GM18907 (cell line): Measurements from ENCODE around the gene ATP13A3.
"Not testable (repeated sequence)": the region's sequence is repeated elsewhere in the genome, so short reads cannot be mapped to it uniquely, and the experiment has no call there.

ENCODE experiments used
- ATAC-seq: cut with Tn5 transposase; IDR thresholded peaks from one replicate; pipeline ENCODE4 v1.9.1; 2021; ENCODE audit warnings: mild to moderate bottlenecking, moderate library complexity; ENCODE audit not compliant: unreplicated experiment

The ATP13A3 gene

DNA sequence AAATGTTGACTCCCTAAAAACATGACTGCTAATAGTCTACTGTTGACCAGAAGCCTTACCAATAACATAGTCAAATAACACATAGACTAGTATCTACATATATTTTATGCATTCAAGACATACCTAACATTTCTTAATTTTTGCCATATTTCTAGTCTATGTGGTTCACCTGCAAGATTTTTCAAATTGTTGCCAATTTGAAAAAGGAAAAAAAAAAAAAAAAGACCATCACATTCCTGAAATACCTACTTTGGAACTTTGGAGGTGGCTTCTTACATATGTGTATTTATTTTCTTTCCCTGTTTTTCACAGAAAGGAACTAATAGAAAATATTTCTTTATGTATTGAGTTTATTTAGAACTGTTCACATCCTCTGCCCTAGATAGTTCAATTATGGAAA lies 13.4 kb upstream of the ATP13A3 start:
- ATAC-seq, result no peak

DNA sequence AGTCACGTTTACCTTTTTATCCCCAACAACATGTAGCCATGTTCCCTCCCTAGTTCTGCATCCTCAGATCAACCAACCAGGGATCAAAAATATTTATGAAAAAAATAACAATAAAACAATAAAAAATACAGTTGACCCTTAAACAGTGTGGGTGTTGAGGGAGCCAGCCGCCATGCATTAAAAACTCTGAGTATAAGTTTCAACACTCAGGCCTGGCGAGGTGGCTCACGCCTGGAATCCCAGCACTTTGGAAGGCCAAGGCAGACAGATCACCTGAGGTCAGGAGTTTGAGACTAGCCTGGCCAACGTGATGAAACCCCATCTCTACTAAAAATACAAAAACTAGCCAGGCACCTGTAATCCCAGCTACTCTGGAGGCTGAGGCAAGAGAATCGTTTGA lies 12.7 kb upstream of the ATP13A3 start:
- ATAC-seq, result not testable (repeated sequence)

DNA sequence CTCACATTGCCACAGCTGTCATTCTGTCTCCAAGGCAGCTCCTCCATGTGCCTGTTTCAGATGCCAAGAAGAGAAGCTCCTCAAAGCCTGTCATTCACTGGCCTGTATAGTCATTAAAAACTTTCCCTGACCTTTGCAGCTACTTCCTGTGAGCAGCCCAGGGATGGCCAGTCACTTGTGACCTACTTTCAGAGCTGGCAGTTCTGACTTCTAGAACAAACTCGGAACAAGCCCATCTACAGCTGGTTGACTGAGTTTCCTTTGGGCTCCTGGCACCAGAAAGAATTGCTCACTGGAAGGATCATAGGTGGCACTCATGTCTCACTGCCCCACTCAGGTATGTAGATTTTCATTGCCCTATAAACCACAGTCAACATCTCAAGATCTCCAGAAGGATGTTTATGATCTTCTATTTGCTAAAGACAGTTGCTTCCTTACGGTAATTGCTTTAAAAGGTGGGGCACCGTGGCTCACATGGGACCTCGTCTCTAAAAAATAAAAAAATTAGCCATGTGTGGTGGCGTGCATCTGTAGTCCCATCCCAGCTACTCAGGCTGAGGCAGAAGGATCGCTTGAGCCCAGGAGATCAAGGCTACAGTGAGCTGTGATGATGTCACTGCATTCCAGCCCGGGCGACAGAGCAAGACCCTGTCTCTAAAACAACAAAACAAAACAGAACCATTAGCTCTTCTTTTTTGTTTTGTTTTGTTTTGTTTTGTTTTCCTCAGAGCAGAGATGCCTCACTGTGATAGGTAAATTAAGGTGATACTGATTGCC lies 11.2 kb upstream of the ATP13A3 start:
- ATAC-seq, result peak; percentile 59

DNA sequence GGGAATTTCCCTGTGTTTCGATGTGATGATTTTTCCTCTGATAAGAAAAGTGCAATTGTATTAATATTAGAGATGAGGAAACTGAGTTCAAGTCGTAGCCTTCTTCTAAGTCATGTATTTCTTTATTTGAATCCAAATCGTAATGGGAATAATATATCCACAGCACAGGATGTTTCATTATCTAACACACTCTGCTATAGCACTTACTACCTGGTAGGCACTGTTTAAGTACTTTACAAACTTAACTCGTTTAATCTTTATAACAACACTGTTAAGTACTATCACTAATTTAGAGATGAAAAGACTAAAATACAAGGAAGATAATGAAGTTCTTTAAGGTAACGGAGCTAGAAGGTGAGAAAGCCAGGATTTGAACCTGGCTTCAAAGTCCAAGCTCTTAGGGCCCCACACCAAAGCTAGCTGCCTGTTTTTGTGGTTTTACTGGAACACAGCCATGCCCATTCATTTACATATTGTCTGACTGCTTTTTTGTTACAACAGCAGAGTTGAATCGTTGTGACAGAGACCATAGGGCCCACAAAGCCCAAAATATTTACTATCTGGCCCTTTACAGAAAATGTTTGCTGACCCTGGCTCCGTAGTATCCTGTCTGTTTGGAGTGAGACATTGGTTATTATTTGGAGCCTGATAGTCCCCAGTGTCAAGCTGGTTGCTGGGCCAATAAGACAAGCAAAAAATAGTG lies 9.6 kb upstream of the ATP13A3 start:
- no peak for ATAC-seq

DNA sequence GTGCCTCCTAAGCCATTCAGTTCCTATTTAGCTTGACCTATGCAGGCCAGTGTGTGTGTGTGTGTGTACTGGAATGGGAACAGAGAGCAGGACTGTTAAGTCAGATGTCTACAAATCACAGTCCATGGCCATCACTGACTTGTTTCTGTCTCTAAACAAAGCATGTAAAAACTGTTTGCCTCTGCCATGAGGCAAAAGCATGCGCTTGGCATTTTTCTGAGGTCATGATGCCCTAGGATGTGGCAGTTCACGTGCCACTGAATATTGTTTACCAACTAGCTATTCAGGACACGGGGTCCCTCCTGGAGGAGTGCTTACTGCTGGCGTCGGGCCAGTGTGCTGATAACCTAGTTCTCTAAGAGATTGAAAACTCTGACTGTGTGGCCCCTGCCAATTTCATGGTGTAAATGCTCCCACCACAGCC lies 8.2 kb upstream of the ATP13A3 start:
- ATAC-seq, result no peak

DNA sequence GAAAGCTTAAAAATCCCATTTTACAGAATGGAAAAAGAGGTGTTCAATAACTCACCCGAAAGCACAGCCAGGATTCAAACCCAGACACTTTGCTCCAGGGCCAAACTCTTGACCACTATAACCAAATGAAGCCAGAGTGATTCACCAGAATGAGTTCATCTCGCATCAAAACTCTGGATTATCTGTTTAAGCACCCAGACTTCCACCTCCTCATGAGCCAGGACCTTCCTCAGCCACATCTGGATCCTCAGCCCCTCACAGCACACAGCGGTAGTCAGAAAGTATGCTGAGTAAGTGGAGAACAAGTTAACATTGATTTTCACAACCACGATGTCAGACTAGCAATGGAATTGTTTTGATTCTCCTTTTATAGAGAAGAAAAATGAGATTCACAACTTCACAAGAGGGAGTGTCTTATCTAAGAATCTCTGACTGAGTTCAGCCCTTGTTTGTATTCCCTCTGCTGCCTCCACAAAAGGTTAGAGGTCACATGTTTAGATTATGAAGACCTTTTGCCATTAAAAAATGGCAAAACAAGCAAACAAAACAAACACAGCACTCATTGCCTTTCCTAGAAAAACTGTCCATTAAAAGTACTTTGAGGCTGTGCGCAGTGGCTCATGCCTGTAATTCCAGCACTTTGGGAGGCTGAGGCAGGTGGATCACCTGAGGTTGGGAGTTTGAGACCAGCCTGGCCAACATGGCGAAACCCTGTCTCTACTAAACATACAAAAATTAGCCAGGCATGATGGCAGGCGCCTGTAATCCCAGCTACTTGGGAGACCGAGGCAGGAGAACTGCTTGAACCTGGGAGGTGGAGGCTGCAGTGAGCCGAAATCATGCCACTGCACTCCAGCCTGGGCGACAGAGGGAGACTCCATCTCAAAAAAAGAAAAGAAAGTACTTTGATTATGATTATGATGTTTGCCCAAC lies 7.5 kb upstream of the ATP13A3 start:
- not testable (repeated sequence) for ATAC-seq

DNA sequence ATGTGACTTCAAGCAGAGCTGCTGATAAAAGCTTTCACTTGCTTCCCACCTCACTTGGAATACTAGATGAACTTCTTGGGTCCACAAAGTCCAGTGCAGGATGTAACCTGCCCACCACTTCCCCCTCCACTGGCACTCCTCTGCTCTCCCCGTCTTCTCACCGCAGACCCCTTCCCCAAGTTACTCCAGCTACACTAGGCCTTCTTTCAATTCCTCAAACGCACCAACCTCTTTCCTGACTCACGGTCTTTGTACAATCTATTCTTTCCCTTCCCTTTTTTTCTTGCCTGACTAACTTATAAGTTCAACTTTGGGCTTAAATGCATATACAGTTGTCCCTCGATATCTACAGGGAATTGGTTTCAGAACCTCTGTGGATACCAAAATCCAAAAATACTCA lies 5.2 kb upstream of the ATP13A3 start:
- no peak for ATAC-seq

DNA sequence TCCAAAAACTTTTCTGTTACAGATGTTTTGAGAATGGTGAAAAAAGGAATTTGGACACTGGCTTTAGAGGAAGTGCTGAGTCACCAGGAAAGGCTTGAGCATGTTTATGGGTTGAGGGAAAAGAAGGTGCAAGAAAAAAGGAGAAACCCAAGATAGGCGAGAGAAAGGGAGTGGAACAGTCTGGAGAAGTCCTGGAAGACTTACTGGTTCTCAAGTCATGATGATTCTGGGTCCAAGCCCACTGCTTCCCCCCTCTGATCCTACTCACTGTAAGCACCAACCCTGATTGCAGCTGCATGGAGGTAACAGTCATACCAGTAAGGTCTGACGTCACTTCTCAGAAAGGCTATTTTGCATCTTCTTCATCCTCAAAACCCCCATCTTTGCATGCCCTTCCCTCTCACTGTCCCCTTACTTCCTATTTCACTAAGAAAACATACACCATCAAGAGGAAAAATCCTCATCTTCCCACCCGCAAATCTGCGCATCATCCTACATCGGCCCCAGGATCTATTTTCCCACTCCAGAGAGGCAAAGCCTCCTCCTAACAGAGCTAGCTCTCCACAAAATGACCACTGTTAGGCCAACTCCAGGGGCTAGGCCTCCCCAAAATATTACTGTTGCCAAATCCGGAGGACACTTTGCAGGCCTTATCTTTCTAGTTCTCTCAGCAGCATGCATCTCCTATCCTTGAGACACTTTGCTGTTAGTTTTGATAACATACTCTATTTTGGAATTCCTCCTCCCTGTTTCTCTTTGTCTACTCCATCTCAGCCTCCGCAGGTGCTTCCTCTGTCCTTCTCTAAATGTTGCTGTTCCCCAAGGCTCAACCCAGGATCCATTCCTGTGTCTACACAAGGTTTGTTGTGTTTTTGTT lies 3.2 kb upstream of the ATP13A3 start:
- ATAC-seq, result peak; percentile 41

DNA sequence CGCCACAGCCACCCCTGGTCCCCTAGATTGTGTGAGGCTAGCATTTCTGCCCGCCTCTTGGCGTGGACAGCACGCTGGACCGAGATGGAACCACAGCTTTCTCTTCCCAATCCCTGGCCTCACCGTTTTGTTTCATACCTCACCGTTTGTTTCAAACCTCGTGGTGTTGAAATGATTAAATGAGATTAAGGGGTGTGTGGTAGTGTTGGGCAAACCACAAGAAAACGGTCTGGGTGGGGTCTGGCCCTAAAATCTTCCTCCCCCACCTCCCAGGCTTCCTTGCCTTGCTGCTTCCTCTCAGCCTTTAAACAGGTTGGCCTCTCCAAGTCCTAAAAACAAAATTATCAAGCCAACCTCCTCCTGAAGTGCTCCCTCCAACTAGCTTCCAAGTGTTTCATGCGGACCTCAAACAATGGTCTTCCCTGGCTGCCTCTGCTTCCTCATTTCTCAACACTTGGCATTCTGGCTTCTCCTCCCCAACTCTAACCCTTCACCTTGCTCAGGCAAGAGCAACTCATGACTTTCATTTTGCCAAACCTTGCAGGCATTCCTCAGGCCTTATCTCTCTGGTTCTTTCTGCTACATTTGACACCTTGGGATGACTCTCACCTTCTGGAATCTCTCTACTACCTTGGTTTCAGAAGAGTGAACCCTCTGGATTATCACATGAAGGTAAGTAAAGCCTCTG lies 1.4 kb upstream of the ATP13A3 start:
- no peak for ATAC-seq

DNA sequence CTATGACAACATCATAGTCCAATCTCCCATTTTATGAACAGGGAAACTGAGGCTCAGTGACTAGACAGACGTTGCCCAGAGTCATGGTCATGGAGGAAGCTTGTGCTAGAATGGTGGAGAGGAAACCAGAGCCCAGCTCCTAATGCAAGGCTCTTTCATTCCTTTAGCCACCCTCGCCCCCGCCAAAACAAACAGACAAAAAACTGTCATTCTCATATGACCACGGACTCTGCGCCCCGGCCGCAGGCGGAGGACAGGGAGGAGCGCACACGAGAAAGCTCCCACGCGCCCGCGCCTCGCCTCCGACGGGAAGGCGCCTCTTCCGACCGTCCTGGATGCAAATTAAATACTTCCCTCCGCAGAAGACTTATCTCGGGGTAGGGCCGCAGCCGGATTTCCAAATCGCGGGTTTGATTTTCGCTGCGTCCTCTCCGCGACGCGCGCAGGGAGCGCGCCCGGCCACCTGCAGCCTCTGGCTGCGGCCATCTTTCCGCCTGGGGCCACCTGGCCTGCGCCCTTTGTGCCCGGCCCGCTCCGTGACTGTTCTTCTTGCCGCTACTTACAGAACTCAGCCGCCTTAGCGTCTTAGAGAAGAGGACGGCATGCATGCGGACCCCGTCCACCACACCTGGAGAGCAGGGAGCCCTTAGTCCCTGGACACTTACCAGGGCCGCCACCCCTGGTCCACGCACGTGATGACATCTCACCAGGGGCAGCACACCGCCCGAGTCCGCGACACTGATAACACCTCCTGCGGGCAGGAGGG lies 670 bp upstream of the ATP13A3 start:
- ATAC-seq, result peak; percentile 24

DNA sequence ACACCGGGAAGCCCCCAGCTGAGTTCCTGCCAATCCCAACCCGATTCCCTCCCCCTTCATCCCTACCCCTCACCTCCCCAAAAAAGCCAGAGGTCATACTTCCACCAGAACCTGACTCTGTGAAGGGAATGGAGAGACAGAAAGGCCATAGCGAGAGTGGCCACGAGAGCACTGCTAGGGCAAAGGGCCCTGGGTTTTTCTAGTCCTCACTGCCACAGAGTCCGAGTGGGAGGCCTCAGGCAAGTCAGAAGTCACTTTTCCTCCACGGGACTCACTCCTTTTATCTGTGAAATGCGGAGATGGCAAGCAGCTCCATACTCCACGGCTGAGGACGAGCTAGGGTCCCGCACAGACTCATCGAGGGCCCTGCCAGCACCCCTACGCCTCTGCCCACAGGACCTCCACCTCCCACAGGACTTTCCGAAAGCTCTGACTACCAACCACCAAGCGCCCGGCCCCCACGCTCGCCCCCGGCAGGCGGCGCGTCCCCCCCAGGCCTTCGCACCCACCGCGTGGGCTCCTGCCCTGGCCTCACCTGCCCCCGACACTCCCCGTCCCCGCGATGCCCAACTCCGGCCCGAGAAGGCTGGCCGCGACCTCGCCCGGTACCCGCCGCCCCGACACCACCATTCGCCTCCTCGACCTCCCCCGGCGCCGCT lies 792 bp downstream of the ATP13A3 start:
- ATAC-seq, result peak; percentile 21

DNA sequence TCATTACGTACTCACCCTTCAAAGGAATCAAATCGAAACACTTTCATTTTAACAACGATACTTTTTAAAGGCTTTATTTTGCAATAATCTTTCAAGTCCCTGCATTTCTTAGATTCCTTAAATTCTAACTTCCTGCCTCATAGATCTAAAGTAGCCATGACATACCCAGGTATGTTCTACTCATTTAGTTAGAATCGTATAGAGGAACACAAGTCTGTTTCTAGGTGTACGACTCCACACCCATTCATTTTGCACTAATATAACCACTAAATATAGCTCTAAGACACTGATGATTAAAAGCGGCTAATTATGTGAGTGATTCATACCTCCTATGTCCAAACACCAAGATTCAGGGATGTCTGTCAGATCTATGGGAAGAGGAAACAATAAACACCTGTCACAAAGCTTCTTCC lies 1.3 kb downstream of the ATP13A3 start:
- ATAC-seq, result no peak

DNA sequence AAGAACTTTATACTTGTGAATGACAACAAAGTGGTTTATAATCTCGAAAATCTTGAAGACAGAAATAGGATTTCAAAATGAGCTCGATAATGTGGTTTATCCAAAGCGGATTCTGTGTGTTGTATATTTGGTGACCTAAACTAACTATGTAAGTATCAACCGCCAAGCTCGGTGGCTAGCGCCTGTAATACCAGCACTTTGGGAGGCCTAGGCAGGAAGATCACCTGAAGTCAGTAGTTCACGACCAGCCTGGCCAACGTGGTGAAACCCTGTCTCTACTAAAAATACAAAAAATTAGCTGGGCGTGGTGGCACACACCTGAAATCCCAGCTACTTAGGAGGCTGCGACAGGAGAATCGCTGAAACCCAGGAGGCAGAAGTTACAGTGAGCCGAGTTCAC lies 2.2 kb downstream of the ATP13A3 start:
- ATAC-seq, result no peak

DNA sequence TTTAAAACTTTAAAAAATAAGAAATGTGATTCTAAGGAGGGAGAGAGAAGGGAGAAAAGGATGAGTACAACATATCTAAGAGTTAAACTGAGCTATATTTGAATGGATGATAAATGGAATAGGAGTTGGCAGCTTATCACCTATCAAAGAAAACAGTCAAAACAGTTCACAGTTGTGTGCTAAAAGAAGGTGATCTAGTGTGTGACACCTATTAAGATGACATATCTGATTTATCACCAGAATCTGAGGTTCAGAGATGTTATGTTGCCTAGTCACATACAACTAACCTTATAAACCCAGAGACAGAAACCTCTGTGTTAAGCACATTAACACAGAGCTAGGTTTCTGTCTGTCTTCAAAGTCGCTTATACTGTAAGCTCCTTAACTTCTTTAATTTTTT lies 3.0 kb downstream of the ATP13A3 start:
- no peak for ATAC-seq

DNA sequence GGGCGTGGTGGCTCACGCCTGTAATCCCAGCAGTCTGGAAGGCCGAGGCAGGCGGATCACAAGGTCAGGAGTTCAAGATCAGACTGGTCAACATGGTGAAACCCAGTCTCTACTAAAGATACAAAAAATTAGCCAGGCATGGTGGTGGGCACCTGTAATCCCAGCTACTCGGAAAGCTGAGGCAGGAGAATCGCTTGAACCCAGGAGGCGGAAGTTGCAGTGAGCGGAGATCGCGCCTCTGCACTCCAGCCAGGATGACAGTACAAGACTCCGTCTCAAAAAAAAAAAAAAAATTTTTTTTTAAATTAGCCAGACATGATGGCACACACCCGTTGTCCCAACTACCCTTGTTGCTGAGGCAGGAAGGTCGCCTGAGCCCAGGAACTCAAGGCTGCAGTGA lies 4.0 kb downstream of the ATP13A3 start:
- not testable (repeated sequence) for ATAC-seq

DNA sequence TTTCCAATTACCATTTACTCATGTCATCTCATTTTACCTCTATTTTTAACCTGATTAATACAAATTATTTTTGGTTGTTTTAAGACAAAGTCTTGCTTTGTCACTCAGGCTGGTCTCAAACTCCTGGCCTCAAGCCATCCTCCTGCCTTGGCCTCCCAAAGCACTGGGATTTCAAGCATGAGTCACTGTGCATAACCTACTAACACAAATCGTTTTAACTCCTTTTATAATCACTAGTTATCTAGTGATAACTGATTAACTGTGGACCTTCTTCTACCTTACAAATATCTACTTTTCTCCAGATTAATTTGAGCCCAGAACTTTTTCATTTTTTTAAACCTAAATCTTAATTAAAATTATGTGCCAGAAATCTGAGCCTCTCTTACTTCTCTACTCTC lies 4.6 kb downstream of the ATP13A3 start:
- no peak for ATAC-seq

DNA sequence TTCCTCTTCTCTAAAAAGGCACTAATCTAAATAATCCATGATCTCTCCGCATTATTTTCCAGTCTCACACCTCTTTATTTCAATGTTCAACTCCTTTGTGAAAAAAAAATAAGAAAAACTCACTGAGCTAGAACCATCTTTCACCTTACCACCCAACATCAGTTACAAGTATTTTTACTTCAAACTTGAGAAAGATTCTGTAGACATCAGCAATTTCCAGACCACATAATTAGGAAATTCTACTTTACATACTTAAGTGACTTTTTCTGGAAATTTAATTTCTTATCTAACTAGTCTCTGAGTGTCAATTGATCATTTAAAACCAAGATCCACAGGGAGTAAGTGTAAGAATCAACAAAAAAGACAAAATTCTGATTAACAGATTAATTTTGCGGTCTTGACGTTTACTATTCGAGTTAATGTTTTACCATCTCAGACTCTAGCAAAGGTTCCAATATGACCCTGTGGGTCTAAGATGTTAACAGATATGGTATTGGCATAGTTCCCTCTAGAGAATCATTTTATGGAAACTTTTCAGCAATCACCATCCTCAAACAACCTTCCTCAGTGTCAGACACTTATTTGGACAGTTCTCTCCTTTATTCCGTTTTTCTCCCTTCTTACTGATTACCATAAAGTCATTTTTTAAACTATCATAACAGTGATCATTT lies 5.1 kb downstream of the ATP13A3 start:
- ATAC-seq, result no peak

DNA sequence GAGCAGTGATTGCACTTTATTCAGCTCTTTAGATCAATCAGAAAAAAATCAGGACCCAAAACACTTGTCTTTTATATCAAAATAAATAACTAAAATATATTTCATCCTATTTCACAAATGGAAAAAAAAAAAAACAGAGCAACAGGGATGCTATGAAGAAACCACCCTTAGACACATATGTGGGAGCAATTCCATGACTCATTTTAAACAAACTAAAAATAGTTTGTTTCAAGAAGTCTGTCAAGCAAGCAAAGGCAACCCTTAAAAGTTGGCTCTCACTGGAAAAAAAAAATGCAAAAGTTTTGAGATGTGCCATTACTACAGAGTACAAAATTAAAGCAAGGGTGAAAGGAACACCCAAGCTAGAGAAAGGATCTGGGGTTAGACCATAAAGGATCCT lies 5.7 kb downstream of the ATP13A3 start:
- no peak for ATAC-seq
